ENCODE data around the gene QKI. TPM values are rescaled to one million over a fixed set of nuclear protein-coding genes. Genes with fewer than 3 reads are reported as not detected.
"Not testable (repeated sequence)": the region's sequence is repeated elsewhere in the genome, so short reads cannot be mapped to it uniquely, and the experiment has no call there.

The QKI gene
- total RNA-seq, 1 donor from 2014 or later, result 95.0 TPM

DNA sequence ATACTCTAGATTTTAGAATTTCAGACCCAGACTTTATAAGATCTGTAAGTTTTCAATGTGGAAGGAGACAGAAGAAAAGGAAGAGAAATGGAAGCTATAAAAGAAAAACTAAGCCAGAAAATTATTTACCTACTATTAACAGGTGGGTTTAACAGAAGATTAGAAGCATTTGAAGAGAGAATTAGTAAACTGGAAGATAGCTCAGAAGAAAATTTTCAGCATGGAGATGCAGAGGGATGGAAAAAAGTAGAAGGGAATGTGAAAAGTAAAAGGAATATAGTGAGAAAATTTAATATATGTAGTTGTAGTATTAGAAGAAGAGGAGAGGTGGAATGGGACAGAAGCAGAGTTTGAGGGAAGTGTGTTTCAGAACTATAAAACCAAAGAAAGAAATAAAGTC, 56.1 kb downstream of the QKI start:
- DNase-seq (ENCODE audit: low read depth), result no peak
- H3K4me3 ChIP-seq (ENCODE audit: low read depth, low read length), result no peak overlapping the region
- TF ChIP-seq, protein P1, sequence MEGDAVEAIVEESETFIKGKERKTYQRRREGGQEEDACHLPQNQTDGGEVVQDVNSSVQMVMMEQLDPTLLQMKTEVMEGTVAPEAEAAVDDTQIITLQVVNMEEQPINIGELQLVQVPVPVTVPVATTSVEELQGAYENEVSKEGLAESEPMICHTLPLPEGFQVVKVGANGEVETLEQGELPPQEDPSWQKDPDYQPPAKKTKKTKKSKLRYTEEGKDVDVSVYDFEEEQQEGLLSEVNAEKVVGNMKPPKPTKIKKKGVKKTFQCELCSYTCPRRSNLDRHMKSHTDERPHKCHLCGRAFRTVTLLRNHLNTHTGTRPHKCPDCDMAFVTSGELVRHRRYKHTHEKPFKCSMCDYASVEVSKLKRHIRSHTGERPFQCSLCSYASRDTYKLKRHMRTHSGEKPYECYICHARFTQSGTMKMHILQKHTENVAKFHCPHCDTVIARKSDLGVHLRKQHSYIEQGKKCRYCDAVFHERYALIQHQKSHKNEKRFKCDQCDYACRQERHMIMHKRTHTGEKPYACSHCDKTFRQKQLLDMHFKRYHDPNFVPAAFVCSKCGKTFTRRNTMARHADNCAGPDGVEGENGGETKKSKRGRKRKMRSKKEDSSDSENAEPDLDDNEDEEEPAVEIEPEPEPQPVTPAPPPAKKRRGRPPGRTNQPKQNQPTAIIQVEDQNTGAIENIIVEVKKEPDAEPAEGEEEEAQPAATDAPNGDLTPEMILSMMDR (conservative IDR thresholded peaks at IDR 0.05; ENCODE audit: low read depth, low read length), result no peak

DNA sequence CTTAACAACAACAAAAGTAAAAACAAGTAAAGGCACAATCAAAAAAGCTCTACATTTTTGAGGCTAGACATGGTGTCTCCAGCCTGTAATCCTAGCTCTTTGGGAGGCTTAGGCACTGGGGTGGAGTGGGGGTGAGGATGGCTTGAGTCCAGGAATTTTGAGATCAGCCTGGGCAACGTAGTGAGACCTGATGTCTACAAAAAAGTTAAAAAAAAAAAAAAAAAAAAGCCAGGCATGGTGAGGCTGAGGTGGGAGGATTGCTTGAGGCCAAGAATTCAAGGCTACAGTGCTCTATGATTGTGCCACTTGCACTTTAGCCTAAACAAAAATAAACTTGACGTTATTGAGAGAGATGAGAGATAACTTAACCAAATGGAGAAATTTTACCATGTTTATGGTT, 60.1 kb downstream of the QKI start:
- no peak for DNase-seq (ENCODE audit: low read depth)
- H3K4me3 ChIP-seq (ENCODE audit: low read depth, low read length), result no peak overlapping the region
- TF ChIP-seq, protein P1 (conservative IDR thresholded peaks at IDR 0.05; ENCODE audit: low read depth, low read length), result no peak

- DNase-seq (ENCODE audit: low read depth); H3K4me3 ChIP-seq (ENCODE audit: low read depth, low read length): not testable (repeated sequence)
Measured at GRCh38 chr6:163476946-163477345, 62.4 kb downstream of the QKI start.

DNA sequence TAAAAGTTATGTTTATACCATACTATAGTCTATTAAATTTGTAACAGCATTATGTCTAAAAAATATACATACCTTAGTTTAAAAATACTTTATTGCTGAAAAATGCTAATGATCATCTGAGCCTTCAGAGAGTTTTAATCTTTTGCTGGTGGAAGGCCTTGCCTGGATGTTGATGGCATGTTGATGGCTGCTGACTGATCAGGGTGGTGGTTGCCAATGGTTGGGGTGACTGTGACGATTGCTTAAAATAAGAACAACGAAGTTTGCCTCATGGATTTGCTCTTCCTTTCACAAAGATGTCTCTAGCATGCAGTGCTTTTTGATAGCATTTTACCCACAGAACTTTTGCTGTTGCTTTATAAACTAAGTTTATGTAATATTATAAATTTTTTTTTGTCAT, 68.6 kb downstream of the QKI start:
- no peak for DNase-seq (ENCODE audit: low read depth)
- TF ChIP-seq, protein P1 (conservative IDR thresholded peaks at IDR 0.05; ENCODE audit: low read depth, low read length), result no peak
- no peak overlapping the region for H3K4me3 ChIP-seq (ENCODE audit: low read depth, low read length)

DNA sequence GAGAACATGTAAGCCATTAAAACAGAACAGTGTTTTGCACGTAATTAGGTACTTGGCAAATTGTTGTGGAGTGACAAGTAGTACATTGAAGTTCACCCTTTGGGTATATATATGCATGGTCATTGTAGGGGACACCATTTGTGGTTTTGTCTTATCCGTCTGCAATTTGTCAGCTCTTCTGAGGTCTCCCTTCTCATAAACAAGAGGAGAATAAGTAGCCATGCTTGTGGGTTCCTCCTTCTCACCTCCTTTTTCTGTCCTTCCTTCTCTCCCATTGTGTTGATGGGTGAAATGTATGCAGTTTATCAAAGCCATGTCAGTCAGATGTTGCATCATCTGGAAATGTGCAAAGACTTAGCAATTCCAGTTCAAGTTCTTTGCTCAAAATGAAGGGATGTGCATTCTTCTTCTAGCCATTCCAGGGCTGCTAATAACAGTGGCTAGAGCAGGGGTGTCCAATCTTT, 70.9 kb downstream of the QKI start:
- H3K4me3 ChIP-seq (ENCODE audit: low read depth, low read length), result no peak overlapping the region

DNA sequence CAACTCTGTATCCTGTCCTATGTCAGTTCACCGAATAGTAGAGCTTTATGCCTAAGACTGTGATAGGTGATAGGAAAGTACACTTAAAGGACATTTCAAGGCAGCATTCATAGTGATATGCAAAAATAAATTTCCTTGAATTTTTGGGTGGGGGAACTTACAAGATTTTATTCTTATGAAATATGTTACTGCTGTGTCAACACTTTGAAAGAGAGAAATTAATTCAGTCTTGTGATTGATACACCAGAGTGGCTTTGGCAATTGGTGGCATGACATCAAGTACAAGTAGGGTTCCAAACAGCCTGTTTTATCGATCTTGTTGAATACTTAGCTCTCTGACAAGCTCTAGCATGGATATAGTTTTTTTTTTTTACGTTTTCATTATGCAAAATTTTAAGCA, 72.3 kb downstream of the QKI start:
- TF ChIP-seq, protein P1 (conservative IDR thresholded peaks at IDR 0.05; ENCODE audit: low read depth, low read length), result no peak
- no peak for DNase-seq (ENCODE audit: low read depth)
- H3K4me3 ChIP-seq (ENCODE audit: low read depth, low read length), result no peak overlapping the region

More for the DNA sequence above, 70.9 kb downstream of the QKI start:
- TF ChIP-seq, protein P1 (conservative IDR thresholded peaks at IDR 0.05; ENCODE audit: low read depth, low read length), result no peak
- DNase-seq (ENCODE audit: low read depth), result no peak

- TF ChIP-seq, protein P1 (conservative IDR thresholded peaks at IDR 0.05; ENCODE audit: low read depth, low read length), result no peak
- DNase-seq (ENCODE audit: low read depth), result no peak
- H3K4me3 ChIP-seq (ENCODE audit: low read depth, low read length), result no peak overlapping the region
Measured at GRCh38 chr6:163487606-163488005, 73.1 kb downstream of the QKI start.
